Measurements from ENCODE around the gene EIF3I.

- TF ChIP-seq POLR2AphosphoS5 (IDR thresholded peaks at IDR 0.05) (peak in 1 of 3 donors; percentile 18), CTCF (IDR thresholded peaks at IDR 0.05) (no peak)
Observed at GRCh38 chr1:32200226-32201010, 21.8 kb upstream of the EIF3I start, which contains the start of gene CCDC28B.
